HG03469 (cell line): ENCODE measurements around the gene IL10RB.
"Not testable (repeated sequence)": the region's sequence is repeated elsewhere in the genome, so short reads cannot be mapped to it uniquely, and the experiment has no call there.

Experiments
- ATAC-seq: cut with Tn5 transposase; IDR thresholded peaks from one replicate; pipeline ENCODE4 v1.9.1; 2021; ENCODE audit warnings: mild to moderate bottlenecking, moderate library complexity, moderate number of reproducible peaks; ENCODE audit not compliant: unreplicated experiment

IL10RB gene

GRCh38 chr21:33266050-33266788 is at the start of gene IL10RB:
IL10RB (plus strand) TSS chr21:33266367; CDS start chr21:33266466, 99 bp downstream.
- ATAC-seq, result no peak

GRCh38 chr21:33217138-33217520 is 49.0 kb upstream of the IL10RB start:
- no peak for ATAC-seq

DNA sequence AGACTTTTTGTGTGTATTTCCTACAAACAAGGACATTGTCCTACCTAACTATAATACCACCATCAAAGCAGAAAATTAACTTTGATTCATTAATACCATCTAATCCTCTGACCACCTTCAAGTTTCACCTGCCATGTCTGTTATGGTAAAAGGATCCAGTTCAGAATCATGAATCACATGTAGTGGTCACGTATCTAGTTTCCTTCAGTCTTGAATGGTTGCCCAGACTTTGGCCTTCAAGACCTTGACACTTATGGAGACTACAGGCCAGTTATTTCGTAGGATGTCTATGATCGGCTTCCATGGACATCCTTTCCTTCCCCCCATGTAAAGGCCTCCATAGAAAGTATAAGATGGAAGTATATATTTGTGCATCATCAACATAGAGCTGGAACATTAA is 46.9 kb upstream of the IL10RB start:
- no peak for ATAC-seq

- ATAC-seq, result no peak
Observed at GRCh38 chr21:33219954-33220353, 46.2 kb upstream of the IL10RB start.

DNA sequence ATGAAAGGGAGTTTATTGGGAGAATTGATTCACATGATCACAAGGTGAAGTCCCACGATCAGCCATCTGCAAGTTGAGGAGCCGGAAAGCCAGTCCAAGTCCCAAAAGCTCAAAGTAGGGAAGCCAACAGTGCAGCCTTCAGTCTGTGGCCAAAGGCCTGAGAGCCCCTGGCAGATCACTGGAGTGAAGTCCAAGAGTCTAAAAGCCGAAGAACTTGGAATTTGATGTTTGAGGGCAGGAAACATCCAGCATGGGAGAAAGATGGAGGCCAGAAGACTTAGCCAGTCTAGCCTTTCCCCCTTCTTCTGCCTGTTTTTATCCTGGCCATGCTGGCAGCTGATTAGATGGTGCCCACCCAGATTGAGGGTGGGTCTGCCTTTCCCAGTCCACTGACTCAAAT is 40.8 kb upstream of the IL10RB start:
- not testable (repeated sequence) for ATAC-seq

DNA sequence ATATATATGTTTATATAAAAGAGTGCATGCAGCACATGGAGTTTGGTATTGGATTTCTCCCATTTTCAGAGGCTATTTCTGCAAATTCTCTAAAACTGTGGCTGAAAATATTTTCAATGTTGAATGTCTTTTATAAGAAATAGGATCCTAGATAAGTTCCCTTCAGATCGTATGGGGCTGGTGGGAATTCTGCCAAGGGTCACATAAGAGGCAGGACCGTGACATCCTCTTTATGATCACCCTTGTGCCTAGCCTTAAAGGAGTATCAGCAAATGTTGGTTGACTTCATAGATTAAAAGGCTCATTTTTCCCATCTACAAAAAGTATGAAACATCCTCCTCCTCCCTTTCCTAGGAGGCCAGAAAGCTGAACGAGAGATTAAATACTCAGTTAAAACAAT is 37.7 kb upstream of the IL10RB start:
- no peak for ATAC-seq

- ATAC-seq, result peak; percentile 4
Observed at GRCh38 chr21:33229099-33229783, 36.9 kb upstream of the IL10RB start.

- peak; percentile 39 for ATAC-seq
Observed at GRCh38 chr21:33229784-33230544, 36.2 kb upstream of the IL10RB start, which contains the start of gene IFNAR2. IFNAR2 (plus strand) TSS chr21:33229938; CDS start chr21:33241923, 11,985 bp downstream.

GRCh38 chr21:33230545-33231324 is 35.4 kb upstream of the IL10RB start:
- ATAC-seq, result no peak

DNA sequence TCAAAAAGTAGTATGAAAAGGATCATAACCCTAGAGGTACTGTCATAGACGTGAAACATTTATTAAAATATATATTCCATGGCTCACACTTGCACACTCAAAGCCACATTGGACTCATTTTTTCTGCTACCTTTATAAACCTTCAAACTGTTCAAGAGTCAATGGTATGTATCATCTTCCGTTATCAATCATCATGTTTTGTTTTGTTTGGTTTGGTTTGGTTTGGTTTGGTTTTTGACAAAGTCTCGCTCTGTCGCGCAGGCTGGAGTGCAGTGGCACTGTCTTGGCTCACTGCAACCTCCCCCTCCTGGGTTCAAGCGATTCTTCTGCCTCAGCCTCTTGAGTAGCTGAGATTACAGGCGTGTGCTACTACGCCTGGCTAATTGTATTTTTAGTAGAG is 34.6 kb upstream of the IL10RB start:
- no peak for ATAC-seq

DNA sequence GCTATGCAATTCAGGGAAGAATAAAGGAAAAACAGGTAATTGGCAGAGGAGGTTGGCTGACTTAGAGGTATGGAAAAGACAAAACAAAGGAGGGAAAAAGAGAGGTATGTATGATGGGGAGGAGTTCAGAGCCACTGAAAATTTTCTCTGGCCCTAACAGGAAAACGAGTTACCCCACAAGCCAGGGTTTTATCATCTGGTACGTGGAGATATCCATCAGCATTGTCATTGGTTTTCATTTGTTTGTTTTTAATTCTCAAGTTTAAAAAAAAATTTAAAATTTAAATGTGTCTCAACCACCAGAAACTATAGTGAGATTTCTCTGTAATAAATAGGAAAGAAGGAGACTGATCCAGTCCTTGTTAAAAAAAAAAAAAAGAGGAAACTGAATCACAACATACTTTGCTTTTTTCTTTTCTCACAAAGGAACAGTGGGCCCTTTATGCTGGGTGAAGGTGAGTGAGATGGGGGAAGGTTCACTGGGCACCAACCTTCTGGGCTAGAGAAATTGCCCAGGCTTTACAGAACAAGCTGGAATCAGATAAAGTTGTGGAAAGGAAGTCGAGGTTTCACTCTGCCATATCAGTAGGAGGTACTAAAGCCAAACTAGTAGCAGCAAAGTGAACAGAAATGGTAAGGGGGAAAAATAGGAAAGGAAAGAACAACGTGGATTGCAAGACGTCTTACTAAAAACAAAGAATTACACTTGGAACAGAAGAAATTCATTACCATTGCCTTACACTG is 33.7 kb upstream of the IL10RB start:
- no peak for ATAC-seq

DNA sequence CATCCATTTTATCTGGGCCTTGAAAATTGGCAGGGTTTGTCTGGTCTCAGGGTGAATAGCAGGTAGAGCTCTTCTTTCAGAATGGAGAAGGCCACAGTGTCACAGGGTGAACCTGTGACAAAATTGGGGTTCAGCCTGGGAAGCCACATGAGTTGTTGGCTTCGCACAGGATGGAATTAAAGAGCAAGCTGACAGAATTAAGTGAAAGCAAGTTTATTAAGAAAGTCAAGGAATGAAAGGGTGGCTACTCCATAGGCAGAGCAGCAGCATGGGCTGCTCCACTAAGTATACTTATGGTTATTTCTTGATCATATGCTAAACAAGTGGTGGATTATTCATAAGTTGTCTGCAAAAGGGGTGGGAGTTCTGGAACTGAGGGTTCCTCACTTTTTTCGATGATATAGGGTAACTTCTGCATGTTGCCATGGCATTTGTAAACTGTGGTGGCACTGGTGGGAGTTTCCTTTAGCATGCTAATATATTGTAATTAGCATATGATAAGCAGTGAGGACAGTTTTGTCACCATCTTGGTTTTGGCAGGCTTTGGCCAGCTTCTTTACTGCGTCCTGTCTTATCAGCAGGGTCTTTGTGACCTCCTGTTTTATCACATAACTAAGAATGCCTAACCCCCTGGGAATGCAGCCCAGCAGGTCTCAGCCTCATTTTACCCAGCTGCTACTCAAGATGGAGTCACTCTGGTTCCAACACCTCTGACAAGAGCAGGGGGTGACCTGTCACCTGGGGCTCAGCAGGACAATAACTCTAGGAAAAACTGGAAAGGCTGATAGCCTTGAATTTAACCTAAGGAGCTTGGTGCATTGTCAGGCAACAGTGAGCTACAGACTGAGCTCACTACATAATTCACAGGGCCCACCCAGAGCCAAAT is 31.3 kb upstream of the IL10RB start:
- ATAC-seq, result no peak

DNA sequence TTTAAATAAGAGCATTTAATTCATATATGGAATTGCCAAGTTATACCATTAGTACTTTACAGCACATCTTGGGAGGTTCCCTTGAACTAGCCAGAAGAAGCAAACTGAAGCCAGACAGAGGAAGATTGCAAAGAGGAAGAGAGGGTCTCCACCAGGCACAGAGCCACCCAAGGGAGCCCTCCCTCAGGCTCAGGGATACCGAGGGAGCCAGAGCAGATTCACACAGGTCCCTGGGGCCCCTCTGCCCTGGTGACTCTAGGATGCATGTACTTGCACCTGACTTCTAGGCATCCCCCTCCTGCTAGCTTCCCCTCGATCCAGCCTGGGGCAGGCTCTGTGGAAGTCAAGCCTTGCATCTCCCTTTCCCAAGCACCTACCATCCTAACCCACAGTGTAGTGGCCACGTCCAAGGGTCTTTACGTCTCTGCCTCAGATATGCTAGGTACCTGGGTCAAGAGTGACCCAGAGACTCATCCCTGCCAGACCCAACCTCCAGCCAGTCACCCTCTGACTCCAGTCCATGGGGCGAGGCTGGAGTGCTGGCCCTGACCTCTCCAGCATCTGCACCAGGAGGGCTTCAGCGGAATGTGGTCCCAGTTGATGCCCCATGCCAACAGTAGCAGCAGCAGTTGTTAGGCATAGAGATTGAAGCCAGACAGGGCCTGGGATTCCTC is 30.0 kb upstream of the IL10RB start:
- no peak for ATAC-seq

DNA sequence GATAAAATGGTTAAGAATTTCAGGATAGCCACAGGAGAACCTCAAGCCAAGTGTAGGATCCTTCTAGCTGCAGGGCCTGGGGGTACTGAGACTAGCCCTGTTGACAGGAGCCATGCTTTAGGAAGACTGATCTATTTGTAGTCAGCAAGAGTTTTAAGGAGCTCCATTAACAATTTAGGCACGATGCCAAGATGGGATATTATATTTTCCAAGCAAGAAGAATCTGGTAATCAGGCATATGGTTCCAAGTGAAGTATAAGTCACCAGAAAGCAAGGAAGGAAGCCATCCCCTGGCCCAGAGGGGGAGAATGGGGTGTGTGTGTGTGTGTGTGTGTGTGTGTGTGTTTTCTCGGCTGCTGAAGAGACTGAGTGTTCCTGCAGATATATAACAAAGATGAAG is 29.4 kb upstream of the IL10RB start:
- ATAC-seq, result no peak

- ATAC-seq, result no peak
Observed at GRCh38 chr21:33237486-33237885, 28.7 kb upstream of the IL10RB start.

DNA sequence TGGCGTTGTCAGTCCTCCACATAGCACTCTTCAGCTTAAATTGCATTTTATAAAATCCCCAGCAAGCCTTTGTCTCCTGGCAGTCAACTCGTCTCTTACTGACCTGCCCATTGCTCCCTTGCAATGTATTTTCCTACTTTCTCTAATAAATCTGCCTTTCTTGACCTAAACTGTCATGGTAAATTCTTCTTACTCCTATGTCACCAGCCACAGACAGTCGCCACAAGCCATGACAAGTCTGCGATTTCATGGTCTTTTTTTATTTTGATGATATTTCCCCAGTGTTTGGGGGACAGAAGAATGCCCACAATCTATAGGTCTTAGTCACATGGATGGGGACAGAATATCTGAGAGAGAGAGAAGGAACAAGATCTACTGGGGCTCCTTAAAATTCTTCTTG is 28.0 kb upstream of the IL10RB start:
- ATAC-seq, result no peak

- peak; percentile 45 for ATAC-seq
Observed at GRCh38 chr21:33238565-33239255, 27.5 kb upstream of the IL10RB start.

DNA sequence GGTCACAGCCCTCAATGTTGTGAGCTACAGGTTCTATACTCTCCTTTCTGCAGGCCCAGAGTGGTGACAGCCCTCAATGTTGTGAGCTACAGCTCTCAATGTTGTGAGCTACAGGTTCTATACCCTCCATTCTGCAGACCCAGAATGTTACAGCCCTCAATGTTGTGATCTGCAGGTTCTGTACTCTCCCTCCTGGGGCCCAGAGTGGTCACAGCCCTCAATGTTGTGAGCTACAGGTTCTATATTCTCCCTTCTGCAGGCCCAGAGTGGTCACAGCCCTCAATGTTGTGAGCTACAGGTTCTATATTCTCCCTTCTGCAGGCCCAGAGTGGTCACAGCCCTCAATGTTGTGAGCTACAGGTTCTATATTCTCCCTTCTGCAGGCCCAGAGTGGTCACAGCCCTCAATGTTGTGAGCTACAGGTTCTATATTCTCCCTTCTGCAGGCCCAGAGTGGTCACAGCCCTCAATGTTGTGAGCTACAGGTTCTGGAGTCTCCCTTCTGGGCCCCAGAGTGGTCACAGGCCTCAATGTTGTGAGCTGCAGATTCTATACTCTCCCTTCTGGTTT is 26.5 kb upstream of the IL10RB start:
- not testable (repeated sequence) for ATAC-seq
